HTERT RPE-1 (cell line): ENCODE data around the gene PON1.

ENCODE experiments used
- in situ Hi-C: fragments of 300-500 bp; cut with MboI; formaldehyde crosslinking; loops from 4 replicates; pipeline ENCODE4 v1.14.3; 2020; ENCODE audit warnings: low sequenced_read_pairs

Gene PON1

GRCh38 chr7:95324431-95324830 lies at the start of gene PON1:
PON1 (minus strand) TSS chr7:95324532; CDS start chr7:95324475, 57 bp downstream.
- in situ Hi-C loops, result no loop called here

DNA sequence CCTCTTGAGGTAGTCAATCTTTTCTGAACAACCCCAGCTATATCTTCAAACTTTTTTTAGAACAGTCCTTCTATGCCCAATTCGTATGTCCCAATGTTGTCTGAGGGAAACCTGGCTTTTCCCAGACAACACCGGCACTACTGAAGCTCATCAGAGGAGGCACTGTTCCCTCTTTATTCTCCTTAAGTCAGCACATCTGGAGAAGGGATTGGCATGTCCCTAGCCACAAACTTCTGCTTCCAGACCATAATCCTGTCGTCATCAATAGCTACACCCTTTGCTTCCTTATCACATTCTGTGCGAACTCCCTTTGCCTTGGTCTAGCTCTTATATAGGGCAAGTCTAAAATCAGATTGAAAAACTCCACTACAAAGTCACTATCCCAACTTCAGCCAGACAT lies 49.0 kb upstream of the PON1 start:
- in situ Hi-C loops, result no loop called here

DNA sequence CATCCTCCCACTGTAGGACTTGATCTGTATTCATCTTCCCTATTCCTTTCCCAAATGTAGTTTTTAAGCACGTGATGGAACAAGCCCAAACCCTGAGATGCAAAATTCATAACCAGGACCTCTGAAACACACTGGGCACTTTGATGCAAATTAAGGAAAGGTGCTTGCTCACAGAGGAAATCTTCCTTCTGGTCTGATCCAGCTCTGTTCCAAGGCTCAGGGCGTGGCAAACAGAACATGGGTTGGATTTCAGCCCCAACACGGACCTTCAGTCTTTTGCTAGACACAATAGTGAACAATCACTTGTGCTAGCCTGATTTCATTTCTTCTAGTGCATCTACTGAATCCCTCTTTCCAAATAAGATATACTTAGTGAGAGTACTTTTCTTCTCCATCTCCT lies 43.9 kb upstream of the PON1 start:
- in situ Hi-C loops, result no loop called here

DNA sequence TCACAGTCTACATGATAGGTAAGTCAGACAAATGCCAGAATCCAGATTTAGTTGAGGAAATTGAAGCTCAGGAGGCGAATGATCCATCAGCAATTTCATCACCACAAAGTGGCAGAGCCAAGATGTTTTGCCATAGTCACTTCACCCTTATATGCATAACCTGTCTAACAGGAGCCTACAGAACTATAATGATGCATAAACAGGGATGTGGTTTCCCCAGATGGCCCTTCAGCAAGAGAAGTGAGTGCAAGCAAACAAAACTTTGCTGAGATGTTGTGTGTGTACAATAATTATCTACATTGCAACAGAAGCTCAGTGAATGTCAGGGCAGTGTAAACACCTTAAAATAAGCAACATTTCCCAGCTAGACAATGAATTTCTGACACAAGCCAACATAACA lies 43.3 kb upstream of the PON1 start:
- in situ Hi-C loops, result no loop called here

DNA sequence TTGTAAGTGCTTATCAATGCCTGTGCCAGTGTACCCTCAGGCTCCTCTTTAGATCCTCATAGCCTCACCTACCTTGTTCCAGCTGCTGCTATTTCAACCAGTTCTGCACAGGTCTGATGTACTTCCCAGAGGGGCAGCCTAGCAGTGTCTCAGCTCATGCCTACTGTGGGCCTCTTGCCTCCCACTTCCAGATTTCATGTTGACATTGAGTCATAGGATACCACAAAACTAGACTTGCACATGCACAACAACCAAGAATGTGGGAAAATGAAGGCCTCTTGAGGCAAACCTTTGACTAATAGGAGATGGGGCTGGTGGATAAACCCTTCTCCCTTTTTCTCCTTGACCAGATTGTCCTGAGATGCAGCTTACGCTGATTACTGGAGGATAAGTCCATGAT lies 40.8 kb upstream of the PON1 start:
- in situ Hi-C loops, result no loop called here

DNA sequence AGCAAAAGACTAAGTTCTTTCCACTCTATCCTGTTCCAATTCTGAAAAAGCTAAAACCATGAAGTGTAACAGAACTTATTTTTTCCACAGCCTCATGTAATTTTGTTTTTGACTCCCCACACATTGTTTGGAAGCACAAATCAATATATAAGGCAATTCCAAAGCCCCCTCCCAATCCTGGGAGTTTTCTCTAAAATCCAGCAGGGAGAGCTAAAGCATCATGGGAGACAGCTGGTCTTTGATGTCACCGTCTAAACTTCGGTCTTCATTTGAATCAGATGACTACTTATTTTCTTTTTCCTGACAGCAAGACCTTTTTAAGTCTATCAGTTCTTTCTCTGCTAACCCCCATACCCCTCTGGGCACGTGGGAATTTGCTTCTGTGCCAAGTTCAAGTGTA lies 33.3 kb upstream of the PON1 start:
- in situ Hi-C loops, result no loop called here

DNA sequence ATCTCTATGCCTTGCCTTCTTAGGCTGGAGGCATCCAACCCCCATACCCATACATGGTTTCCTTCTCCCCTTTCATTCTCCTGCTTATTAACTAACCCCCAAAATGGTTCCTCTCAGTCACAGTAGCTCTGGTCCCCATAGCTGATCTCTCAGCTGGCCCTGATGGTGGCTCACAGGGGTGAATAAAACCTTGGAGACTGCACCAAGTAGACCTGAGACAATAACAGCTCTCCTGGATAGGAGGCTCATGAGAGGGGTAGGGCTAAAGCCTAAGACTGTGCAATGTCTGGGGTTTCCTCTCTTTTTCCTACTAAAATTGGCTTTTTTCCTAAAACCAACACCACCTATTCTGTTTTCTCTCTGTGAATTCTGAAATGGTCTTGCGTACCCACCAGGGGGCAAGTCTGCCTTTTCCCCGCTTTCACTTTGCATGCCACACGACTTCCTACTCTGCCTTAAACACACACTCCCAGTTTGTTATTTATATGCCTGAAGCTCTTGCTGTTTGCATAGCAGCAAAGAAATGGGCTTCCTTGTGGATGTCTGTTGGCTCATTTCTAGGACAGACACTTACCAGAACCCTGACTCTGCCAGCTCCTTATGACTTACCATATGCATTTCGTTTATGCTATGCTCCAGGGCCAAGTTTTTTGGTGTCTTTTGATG lies 18.4 kb upstream of the PON1 start:
- in situ Hi-C loops, result no loop called here

- in situ Hi-C loops, result no loop called here
Measured at GRCh38 chr7:95342029-95342428, 17.7 kb upstream of the PON1 start.

DNA sequence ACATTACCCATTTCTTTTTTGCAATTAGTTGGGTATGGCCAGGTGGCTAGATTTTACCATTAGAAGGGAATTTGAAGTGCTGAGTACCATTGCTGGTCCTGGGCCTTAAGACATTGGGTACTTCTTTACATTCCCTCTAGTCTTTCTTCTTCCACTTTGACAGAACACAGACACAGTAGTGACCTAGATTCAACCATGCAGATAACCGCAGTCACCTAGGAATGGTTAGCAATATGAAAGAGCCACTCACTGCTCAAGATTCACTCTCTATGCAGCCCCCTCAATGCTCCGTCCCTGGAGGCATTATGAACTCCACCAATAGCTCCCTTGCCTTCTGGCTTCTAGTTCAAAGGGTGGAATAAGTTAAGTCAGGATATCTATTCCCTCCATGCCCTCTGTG lies 16.2 kb upstream of the PON1 start:
- in situ Hi-C loops, result no loop called here

DNA sequence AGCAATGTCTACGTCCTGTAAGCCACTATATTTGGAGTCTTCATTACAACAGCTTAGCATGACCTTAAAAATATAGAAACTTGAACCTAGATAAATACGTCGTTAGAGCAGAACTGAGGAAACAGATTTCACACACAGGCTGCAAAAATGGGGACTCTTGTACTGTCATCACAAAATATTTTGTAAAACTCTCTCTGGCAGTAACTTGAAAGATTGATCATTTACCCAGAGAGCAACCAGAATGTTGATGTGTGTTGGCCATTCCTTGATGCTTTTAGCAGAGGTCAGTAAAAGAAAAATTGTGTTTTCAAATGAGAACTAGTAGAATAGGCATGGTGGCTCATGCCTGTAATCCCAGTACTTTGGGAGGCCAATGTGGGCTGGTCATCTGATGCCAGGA lies 14.5 kb upstream of the PON1 start:
- in situ Hi-C loops, result no loop called here

DNA sequence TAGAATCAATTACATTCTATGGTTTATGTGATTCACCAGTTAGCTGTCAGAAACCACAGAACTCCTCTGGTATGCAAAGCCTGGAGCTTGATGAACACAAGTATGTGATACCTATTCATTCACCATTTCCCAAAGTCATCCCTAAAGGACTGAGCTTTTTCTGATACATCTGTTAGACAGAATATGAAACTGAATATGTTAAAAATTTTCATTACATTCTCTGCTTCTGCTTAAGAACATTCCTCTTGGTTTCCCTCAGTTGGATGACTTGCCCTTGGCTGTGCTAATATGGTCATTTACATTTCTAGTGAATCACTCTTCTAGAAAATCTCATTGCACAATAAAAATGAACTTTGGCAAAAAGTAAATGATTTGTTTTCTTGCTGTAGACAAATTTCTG lies 10.8 kb upstream of the PON1 start:
- in situ Hi-C loops, result no loop called here

- in situ Hi-C loops, result no loop called here
Measured at GRCh38 chr7:95334447-95334846, 10.1 kb upstream of the PON1 start.

GRCh38 chr7:95330961-95331337 lies 6.6 kb upstream of the PON1 start:
- in situ Hi-C loops, result no loop called here

- in situ Hi-C loops, result no loop called here
Measured at GRCh38 chr7:95330204-95330960, 6.0 kb upstream of the PON1 start.

DNA sequence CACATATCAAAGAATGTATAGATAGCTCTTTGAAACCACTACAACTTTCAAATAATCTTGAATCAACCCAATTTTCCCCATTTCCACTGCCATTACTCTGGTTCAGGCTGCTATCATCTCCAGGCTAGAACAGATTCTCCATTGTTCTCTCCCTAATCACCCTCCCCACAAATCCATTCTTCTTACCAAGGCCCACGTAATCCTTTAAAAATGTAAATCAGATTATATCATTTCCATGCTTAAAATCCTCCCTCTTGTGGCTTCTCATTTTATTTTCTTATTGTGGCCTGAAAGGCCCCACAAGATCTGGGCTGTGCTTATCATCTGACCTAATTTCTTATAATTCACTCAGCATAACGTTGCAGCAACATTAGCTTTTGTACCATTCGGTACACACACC lies 3.0 kb upstream of the PON1 start:
- in situ Hi-C loops, result no loop called here

GRCh38 chr7:95323410-95324129 lies 762 bp downstream of the PON1 start:
- in situ Hi-C loops, result no loop called here

- in situ Hi-C loops, result no loop called here
Measured at GRCh38 chr7:95322854-95323253, 1.5 kb downstream of the PON1 start.

DNA sequence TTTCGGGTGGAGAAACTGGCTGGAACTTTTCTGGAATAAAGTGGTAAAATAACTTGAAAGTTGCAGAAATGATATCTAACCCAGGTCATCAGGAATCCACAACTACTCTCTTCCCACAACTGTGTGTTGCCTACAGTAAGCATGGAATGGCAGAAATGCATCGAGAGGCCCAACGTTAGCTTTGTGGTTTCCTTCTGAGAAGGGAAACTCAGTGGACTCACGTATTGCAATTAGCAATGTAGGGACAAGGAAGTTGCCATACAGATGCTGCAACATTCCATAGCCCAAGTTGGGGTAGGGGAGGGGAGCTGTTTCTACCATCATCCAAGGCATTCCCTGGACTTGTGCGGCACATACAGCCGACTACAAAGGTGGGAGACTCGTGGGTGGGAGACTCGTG lies 1.9 kb downstream of the PON1 start:
- in situ Hi-C loops, result no loop called here

GRCh38 chr7:95321720-95322119 lies 2.6 kb downstream of the PON1 start:
- in situ Hi-C loops, result no loop called here

DNA sequence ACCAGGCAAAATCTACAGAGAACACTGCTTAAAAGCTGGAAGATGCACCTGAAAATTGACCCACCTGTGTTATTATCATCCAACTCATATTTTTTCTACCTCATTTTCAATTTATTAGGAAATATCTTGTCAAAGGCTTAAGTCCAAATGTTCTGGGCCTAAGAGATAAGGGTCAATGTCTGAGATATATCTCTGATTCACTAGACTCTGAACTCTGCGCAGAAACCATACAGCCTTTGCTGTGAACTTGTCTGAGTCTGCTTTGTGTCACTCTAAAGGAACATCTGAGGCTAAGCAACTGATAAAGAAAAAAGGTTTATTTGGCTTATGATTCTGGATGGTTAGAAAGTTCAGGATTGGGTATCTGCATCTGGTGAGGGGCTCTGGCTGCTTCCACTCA lies 3.7 kb downstream of the PON1 start:
- in situ Hi-C loops, result no loop called here

- in situ Hi-C loops, result no loop called here
Measured at GRCh38 chr7:95319570-95319969, 4.8 kb downstream of the PON1 start.

GRCh38 chr7:95318501-95319100 lies 5.7 kb downstream of the PON1 start:
- in situ Hi-C loops, result no loop called here
